ENCODE data around the gene DGKD.

Gene DGKD

DNA sequence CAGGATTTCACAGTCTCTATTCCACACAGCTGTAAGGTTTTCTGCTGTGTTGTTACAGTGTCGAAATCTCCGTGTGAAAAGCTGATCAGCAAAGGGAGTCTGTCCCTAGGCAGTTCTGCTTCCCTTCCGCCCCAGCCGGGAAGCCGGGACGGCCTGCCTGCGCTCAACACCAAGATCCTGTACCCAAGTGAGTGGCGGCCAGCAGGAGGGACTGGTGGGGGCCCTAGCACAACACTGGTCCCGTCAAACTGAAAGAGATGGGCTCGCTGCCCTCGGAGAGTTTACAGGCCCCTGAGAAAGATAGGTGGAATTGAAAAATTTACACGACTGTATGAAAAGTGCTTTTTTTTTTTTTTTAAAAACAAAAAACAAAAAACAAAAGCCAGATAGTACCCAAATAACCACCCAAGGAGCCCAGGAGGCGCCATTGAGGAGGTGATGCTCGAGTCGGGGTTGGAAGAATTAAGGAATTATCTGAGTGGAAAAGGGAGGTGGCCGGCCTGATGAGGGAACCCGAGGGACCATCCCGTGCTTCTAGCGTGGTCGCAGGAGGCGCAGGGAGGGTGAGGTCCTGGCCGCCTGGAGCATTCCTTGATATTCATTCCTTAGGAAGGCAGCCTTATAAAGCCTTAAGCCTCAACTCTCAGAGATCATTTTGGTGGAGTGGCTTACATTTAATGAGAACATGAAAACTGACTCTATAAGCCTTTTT, 96.7 kb downstream of the DGKD start:
- no peak for TF ChIP-seq CTCF (IDR thresholded peaks at IDR 0.05; ENCODE audit: low read depth, low read length, missing control alignments)
- DNase-seq (ENCODE audit: extremely low read depth, low read depth), result no peak
- no peak overlapping the region for H3K4me3 ChIP-seq (replicated peaks; ENCODE audit: low read depth, low read length)

DNA sequence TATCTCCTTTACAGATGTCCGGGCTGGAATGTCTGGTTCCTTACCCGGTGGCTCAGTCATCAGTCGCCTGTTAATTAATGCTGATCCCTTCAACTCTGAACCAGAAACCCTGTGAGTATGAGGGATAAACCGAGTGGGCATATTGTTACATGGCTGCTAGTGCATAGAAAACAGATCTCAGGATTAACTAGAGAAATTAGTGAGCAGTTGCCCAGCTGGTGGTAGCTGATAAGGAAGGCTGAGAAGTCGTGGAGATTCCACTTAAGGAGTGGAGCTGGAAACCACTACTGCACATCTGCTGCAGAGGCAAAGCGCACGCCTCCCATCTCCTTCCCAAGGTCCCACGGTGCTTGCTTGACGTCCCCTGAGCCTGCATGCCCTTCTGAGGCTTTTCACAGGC, 97.7 kb downstream of the DGKD start:
- TF ChIP-seq CTCF (IDR thresholded peaks at IDR 0.05; ENCODE audit: low read depth, low read length, missing control alignments), result no peak
- H3K4me3 ChIP-seq (replicated peaks; ENCODE audit: low read depth, low read length), result no peak overlapping the region
- DNase-seq (ENCODE audit: extremely low read depth, low read depth), result no peak

DNA sequence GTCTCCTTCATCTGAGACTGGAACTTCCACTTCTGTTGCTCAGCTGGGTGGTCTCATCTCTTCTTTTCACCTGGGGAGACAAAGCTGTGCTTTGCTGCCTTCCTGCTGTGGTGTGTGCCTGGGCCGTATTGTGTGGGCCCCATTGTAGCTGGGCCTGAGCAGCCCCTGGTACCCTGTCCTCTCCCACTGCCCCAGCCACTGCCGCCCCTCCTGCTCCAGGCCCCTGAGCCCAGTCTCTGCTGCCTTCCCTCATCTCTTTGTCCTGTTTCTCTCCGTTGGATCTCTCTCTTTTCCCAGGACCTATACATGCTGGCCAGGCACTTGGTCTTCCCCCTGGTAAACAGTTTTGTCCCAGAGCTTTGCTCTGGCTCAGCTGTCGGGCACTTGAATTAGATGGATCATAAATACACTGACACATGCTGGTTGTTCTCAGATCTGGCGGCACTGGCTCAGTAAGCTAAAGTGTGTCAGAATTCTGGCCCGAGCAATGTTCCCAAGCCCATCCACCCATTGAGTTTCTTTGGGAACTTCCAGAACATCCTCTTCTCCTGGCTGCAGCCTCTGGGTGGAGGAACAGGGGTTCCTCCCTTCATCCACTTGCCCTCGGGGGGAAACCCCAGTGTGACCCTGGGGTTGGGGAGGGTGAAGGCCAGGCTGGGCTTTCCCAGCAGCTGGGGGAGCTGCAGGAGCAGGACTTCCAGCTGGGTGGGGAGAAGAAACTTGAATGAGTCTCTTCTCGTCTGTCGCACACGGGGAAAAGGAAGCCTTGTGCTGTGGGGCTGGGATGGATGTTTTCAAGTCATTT, 99.0 kb downstream of the DGKD start:
- TF ChIP-seq CTCF (IDR thresholded peaks at IDR 0.05; ENCODE audit: low read depth, low read length, missing control alignments), result no peak
- DNase-seq (ENCODE audit: extremely low read depth, low read depth), result no peak
- H3K4me3 ChIP-seq (replicated peaks; ENCODE audit: low read depth, low read length), result no peak overlapping the region

DNA sequence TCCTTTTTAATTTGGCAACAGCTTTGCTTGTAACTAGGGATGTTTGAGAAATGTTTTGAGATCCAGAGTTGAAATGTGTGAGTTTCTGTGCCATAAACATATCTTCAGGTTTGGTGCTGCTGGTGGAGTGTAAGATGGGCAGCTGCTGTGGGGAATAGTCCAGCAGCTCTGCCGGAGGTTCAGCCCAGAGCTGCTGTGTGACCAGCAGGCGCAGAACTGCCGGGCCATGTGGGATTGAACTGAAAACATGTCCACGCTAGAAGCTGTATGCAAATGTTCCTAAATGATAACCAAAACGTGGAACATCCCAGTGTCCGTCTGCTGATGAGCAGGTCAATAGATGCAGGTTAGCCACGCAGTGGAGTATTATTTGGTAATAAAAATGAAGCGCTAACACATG, 99.6 kb downstream of the DGKD start:
- TF ChIP-seq CTCF (IDR thresholded peaks at IDR 0.05; ENCODE audit: low read depth, low read length, missing control alignments), result no peak
- no peak overlapping the region for H3K4me3 ChIP-seq (replicated peaks; ENCODE audit: low read depth, low read length)
- DNase-seq (ENCODE audit: extremely low read depth, low read depth), result no peak

GRCh38 chr2:233455006-233455405, 100.7 kb downstream of the DGKD start:
- TF ChIP-seq CTCF (IDR thresholded peaks at IDR 0.05; ENCODE audit: low read depth, low read length, missing control alignments), result no peak
- H3K4me3 ChIP-seq (replicated peaks; ENCODE audit: low read depth, low read length), result no peak overlapping the region
- DNase-seq (ENCODE audit: extremely low read depth, low read depth), result no peak

DNA sequence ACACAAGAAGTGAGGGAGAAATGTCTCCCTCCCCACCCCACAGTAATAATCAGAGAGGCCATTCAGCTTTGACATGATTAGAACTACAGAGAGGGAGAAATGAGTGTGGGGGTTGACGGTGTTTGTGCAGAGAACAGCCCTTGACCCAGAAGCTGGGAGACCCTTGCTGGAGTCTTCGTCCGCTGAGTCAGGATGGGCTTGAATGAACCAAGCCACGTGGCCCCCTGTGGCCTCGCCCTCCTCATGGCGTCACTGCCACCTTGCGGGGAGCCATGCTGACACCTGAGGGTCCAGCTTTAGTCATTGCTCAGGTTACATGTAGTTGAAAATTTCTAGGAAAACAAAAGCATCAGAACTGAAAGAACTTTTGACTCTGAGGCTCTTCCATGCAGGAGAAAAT, 101.2 kb downstream of the DGKD start:
- H3K4me3 ChIP-seq (replicated peaks; ENCODE audit: low read depth, low read length), result no peak overlapping the region
- TF ChIP-seq CTCF (IDR thresholded peaks at IDR 0.05; ENCODE audit: low read depth, low read length, missing control alignments), result no peak
- DNase-seq (ENCODE audit: extremely low read depth, low read depth), result no peak

All from HFF-Myc (cell line).